ENCODE measurements around the gene LTBP1. TPM values are rescaled to one million over a fixed set of nuclear protein-coding genes. Genes with fewer than 3 reads are reported as not detected.

LTBP1 gene
- polyA plus RNA-seq, 1 donor (not counting 4 experiments of a cell fraction or from before 2014, with no cell fraction given): 9.2 TPM

GRCh38 chr2:33425586-33426031, 478.9 kb downstream of the LTBP1 start:
- Histone ChIP-seq H4K20me1 (ENCODE audit: control insufficient read depth, extremely low read depth, insufficient read depth, low read length) (no peaks in the 10 kb centered on the region), H2AFZ (ENCODE audit: control insufficient read depth, low read length) (no peak overlapping the region), H3K9me3 (ENCODE audit: control insufficient read depth, low read depth, low read length) (no peaks in the 10 kb centered on the region), H3K4me3 (ENCODE audit: control insufficient read depth in 2 of 3, extremely low read depth in 1 of 3, insufficient read depth in 2 of 3, low read depth in 1 of 3, low read length in 3 of 3) (no peak overlapping the region), H3K27ac (ENCODE audit: control insufficient read depth, insufficient read depth, low read length) (no peak overlapping the region), H3K36me3 (ENCODE audit: control insufficient read depth in 2 of 2, extremely low read depth in 1 of 2, insufficient read depth in 2 of 2, low read length in 2 of 2) (no peaks in the 10 kb centered on the region), H3K4me2 (ENCODE audit: control insufficient read depth, extremely low read depth, insufficient read depth, low read depth, low read length) (no peak overlapping the region), H3K9me1 (ENCODE audit: control insufficient read depth, extremely low read depth, insufficient read depth, low read length) (no peaks in the 10 kb centered on the region), H3K79me2 (ENCODE audit: control insufficient read depth, insufficient read depth, low read length) (no peaks in the 10 kb centered on the region), H3K27me3 (ENCODE audit: control insufficient read depth, extremely low read depth, insufficient read depth, low read length) (no peaks in the 10 kb centered on the region), H3K9ac (ENCODE audit: control insufficient read depth, extremely low read depth, insufficient read depth, low read length) (no peak overlapping the region), H3K4me1 (ENCODE audit: control insufficient read depth, extremely low read depth, insufficient read depth, low read length) (peaks cover 14% of the 10 kb centered on the region)
- DNase-seq (ENCODE audit: low read depth, low spot score) (no peak), FAIRE-seq (peak; percentile 83)
- TF ChIP-seq EZH2 (IDR thresholded peaks at IDR 0.05; ENCODE audit: low read length) (no peak), CTCF (optimal IDR thresholded peaks at IDR 0.05 in 1 of 3, IDR thresholded peaks at IDR 0.05 in 1 of 3, conservative IDR thresholded peaks at IDR 0.05 in 1 of 3; ENCODE audit: extremely low read depth in 1 of 3, insufficient read depth in 2 of 3, low read length in 3 of 3) (no peak)
- dilution Hi-C loops (cut with MboI; ENCODE audit: extremely low pct_ligation_motif_present, low sequenced_read_pairs): no loop called here

GRCh38 chr2:33426666-33427231, 480.0 kb downstream of the LTBP1 start:
- TF ChIP-seq CTCF (optimal IDR thresholded peaks at IDR 0.05 in 1 of 3, IDR thresholded peaks at IDR 0.05 in 1 of 3, conservative IDR thresholded peaks at IDR 0.05 in 1 of 3; ENCODE audit: extremely low read depth in 1 of 3, insufficient read depth in 2 of 3, low read length in 3 of 3) (no peak), EZH2 (IDR thresholded peaks at IDR 0.05; ENCODE audit: low read length) (no peak)
- no peaks in the 10 kb centered on the region for H3K9me1 ChIP-seq (ENCODE audit: control insufficient read depth, extremely low read depth, insufficient read depth, low read length)
- no peaks in the 10 kb centered on the region for H3K9me3 ChIP-seq (ENCODE audit: control insufficient read depth, low read depth, low read length)
- FAIRE-seq (peak; percentile 81), DNase-seq (ENCODE audit: low read depth, low spot score) (peak; percentile 45)
- H3K79me2 ChIP-seq (ENCODE audit: control insufficient read depth, insufficient read depth, low read length): no peaks in the 10 kb centered on the region
- H3K4me1 ChIP-seq (ENCODE audit: control insufficient read depth, extremely low read depth, insufficient read depth, low read length): peaks cover 14% of the 10 kb centered on the region
- H3K9ac ChIP-seq (ENCODE audit: control insufficient read depth, extremely low read depth, insufficient read depth, low read length): no peak overlapping the region
- no peak overlapping the region for H2AFZ ChIP-seq (ENCODE audit: control insufficient read depth, low read length)
- H3K27me3 ChIP-seq (ENCODE audit: control insufficient read depth, extremely low read depth, insufficient read depth, low read length): no peaks in the 10 kb centered on the region
- dilution Hi-C loops (cut with MboI; ENCODE audit: extremely low pct_ligation_motif_present, low sequenced_read_pairs): no loop called here
- H3K4me2 ChIP-seq (ENCODE audit: control insufficient read depth, extremely low read depth, insufficient read depth, low read depth, low read length): peak overlapping the region; percentile 18
- H4K20me1 ChIP-seq (ENCODE audit: control insufficient read depth, extremely low read depth, insufficient read depth, low read length): no peaks in the 10 kb centered on the region
- H3K36me3 ChIP-seq (ENCODE audit: control insufficient read depth in 2 of 2, extremely low read depth in 1 of 2, insufficient read depth in 2 of 2, low read length in 2 of 2): no peaks in the 10 kb centered on the region
- no peak overlapping the region for H3K27ac ChIP-seq (ENCODE audit: control insufficient read depth, insufficient read depth, low read length)
- H3K4me3 ChIP-seq (ENCODE audit: control insufficient read depth in 2 of 3, extremely low read depth in 1 of 3, insufficient read depth in 2 of 3, low read depth in 1 of 3, low read length in 3 of 3): no peak overlapping the region

Data from keratinocyte (primary cell).